Vagina (tissue), 2 donors: Measurements from ENCODE around the gene MIPEP.

Experiments used
- POLR2A ChIP-seq, 2 donors: fragments of 450-650 bp; IDR thresholded peaks; one replicate each; pipeline ENCODE4 v1.6.1; 2017; ENCODE audit warnings: antibody characterized with exemption in 2 of 2, mild to moderate bottlenecking in 2 of 2, moderate library complexity in 2 of 2
- POLR2AphosphoS5 ChIP-seq, 2 donors: sonication (generic); formaldehyde crosslinking; IDR thresholded peaks; one replicate each; pipeline ENCODE4 v1.9.0; 2017; ENCODE audit warnings: antibody characterized with exemption in 2 of 2, mild to moderate bottlenecking in 2 of 2, low read depth in 1 of 2; ENCODE audit not compliant: insufficient read depth in 1 of 2
- TF ChIP-seq, protein P1 (sequence below), 3 experiments: fragments of 450-650 bp in 2 of 3; fragments of 200-600 bp in 1 of 3; sonication (generic) in 1 of 3; IDR thresholded peaks; one replicate each; pipeline ENCODE4 v1.5.1; 2017 to 2019; ENCODE audit warnings: antibody characterized with exemption in 3 of 3, mild to moderate bottlenecking in 2 of 3, moderate library complexity in 2 of 3

DNA sequence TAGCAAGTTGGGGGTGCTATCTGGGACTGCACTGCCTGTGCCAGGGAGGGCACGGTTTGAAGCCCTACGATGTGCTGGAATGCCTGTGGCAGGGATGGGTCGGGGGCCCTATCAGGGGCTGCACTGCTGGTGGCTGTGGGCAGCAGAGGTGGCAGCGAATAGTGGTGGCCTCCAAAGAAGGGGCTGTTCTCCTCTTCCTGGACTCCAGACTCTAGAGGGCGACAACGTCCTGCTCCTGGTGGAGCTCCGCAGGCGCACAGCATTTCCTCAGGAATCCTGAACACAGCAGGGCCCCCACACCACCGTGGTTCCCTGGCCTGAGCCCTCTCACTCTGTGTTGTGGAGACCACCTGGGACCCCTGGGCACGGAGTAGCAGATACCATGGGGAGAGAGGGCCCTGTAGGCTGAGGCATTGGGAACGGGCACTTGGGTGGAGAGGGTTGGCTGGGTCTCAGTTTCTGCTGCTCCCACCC lies 173.4 kb downstream of the MIPEP start:
- TF ChIP-seq, protein P1, sequence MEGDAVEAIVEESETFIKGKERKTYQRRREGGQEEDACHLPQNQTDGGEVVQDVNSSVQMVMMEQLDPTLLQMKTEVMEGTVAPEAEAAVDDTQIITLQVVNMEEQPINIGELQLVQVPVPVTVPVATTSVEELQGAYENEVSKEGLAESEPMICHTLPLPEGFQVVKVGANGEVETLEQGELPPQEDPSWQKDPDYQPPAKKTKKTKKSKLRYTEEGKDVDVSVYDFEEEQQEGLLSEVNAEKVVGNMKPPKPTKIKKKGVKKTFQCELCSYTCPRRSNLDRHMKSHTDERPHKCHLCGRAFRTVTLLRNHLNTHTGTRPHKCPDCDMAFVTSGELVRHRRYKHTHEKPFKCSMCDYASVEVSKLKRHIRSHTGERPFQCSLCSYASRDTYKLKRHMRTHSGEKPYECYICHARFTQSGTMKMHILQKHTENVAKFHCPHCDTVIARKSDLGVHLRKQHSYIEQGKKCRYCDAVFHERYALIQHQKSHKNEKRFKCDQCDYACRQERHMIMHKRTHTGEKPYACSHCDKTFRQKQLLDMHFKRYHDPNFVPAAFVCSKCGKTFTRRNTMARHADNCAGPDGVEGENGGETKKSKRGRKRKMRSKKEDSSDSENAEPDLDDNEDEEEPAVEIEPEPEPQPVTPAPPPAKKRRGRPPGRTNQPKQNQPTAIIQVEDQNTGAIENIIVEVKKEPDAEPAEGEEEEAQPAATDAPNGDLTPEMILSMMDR (IDR thresholded peaks at IDR 0.05): no peak
- no peak for TF ChIP-seq POLR2A (IDR thresholded peaks at IDR 0.05)
- TF ChIP-seq POLR2AphosphoS5 (IDR thresholded peaks at IDR 0.05; ENCODE audit: insufficient read depth in 1 of 2, low read depth in 1 of 2): no peak
